SKM-1 (cell line): ENCODE results near the gene LAMTOR2.

ENCODE experiments used
- DNase-seq: peaks from one replicate; lab custom pipeline; 2025; ENCODE audit not compliant: unreplicated experiment; lab: John Stamatoyannopoulos, UW

Gene LAMTOR2

DNA sequence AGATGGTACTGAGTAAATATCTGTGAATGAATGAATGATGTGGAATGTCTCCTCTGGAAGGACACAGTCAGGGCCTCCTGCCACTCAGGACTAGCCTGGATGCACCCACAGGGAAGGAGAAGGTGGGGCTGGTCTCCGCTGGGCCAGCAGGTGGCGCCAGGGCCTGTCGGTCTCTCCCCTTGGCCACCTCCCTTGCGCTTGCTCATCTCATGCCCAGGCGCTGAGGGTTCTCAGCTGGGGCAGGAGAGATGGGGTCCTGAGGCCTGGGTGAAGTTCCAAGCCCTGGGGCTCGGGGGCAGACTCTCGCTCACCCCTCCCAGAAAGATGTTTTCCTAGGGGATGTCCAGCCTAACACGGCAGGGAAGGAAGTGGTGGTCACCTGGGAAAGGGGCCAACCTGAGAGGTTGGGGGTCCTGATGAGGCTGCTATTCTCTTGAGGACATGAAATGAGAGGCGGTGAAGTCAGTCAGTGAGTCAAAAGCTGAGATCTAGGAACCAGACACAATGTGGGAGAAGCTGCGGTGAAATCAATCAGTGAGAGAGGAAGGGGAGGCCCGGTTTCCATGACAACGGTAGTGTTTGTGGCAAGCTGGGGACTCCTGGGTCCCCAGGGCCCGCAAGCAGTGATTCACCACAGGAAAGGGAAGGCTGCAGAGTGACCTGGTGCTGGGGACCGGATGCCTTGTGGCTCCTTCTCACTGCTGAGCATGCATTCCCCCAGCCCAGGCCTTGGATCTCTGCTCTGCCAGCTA lies 42.2 kb downstream of the LAMTOR2 start:
- DNase-seq, result peak; percentile 80

DNA sequence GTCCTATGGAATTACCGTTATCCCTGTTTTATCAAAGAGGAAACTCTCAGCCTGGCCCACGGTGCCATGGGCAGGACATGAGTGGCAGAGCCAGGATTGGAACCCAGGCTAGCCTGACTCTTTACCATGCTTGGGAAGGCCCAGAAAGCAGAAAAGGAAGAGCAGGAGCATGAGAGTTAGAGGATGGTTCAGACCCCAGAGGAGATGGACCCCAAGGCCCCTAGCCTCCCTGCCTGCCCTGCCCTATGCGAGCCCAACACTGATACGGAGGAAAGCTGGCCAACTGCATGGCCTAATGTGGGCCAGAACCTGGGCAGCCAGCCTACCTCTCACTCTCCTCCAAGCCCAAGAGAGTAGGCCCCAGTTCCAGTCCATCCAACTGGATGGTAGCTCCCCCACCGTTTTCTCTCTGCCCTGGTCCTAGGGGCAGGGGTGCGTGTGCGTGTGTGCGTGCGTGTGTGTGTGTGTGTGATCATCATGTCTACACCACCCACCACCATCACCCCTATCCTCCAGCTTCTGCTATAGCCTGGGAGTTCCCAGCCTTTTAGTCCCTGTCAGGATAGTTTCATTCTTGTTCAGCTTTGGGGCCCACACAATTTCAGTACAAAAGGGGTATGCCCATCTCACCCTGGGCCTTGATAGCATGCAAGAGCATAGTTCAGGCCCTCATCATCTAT lies 43.1 kb downstream of the LAMTOR2 start:
- no peak for DNase-seq

DNA sequence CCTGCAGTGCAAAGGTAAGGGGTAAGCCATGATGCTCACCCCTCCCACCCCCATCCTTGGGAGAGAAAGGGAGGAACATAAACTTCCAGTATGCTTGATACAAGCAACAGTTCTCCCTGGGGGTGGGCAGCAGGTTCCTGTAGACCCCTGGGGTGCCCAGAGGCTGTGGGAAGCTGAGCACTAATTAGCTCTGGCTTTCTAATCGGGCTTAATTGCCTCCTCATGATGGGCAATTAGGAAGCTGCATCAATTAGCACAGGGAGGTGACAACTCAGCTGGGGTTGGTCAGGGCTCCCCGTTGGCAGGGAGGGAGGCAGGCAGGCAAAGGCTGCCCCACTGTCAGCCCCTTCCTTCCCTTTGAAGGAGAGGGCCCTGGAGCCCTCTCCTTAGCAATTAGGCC lies 44.2 kb downstream of the LAMTOR2 start:
- no peak for DNase-seq

GRCh38 chr1:156099282-156099681 lies 44.7 kb downstream of the LAMTOR2 start:
- DNase-seq, result no peak

GRCh38 chr1:156100205-156100995 lies 45.8 kb downstream of the LAMTOR2 start:
- no peak for DNase-seq

DNA sequence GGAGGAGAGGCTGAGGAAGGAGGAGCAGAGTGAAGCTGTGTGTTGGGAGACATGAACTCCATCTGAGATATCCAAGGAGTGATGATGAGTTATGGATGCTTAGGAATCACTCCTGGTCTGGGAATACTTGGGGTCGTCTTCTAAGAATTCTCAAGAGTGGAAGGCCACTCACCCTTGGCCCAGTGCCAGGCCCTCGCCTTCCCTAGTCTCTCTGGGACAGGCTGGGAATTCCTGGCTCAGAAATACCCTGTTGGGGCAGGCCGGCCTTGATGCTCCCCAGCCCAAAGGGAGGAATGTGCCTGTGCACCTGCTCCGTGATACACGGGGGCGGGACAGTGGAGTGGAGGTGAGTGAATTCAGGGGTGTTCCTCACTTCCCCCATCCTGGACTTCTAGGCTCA lies 47.3 kb downstream of the LAMTOR2 start:
- DNase-seq, result no peak

DNA sequence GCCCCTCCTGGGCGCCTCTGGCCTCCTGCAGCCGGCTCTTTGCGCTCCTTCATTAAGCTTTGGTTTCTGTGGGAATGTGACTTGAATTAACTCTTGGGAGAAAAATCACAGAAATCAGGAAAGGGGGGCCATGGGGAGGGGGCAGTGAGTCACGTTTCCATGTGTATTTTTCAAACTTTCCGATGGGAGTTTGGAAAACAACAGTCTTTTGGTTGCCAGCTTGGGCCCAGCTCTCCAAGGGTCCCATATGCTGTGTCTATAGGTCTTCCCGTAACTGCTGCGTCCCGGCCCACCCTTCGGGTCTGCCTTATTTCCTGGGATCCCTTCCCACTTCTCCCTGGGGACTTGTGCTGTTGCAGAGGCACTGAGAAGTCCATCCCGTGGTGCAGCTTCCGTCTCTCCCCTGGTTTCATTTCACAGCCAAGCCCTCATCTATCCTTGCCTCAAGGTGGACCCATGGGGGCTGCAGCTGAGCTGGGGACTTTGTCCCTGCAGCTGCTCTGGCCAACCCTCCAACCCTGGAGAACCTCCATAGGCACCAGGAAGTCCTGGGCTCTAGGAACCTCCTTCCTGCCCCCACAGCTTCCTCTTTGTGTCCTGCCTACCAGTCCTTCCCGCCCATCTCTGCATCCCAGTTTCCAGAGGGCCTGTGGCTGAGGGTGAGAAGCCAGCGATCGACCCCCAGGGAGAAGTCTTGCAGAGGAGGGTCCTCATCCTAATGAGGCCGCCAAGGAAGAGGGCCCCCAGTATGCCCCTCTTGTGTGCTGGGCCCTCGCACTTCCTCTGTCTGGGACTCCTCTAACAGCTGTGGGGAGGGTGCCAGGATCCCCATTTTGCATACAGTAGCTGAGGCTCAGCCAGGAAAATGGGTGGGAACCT lies 48.3 kb downstream of the LAMTOR2 start:
- DNase-seq, result peak; percentile 31

DNA sequence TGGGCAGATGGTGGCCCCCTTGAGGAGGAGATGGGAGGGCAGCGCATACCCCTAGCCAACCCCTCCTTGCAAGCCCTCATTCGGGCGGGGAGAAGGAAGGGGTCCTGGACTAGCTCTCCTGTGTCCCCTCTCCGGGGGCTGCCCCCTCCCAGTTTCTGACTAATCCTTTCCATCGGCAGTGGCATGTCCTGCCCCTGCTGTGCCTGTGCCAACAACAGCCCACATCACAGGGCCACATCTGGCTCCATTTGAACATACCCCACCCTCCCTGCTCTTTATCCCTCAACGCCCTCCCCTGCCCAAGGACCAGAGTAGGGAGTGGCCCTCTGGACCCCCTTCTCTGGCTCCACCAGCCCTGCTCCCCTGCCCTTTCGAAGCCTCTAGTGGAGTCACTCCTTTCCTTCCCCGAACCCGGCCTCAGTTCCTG lies 49.0 kb downstream of the LAMTOR2 start:
- no peak for DNase-seq

DNA sequence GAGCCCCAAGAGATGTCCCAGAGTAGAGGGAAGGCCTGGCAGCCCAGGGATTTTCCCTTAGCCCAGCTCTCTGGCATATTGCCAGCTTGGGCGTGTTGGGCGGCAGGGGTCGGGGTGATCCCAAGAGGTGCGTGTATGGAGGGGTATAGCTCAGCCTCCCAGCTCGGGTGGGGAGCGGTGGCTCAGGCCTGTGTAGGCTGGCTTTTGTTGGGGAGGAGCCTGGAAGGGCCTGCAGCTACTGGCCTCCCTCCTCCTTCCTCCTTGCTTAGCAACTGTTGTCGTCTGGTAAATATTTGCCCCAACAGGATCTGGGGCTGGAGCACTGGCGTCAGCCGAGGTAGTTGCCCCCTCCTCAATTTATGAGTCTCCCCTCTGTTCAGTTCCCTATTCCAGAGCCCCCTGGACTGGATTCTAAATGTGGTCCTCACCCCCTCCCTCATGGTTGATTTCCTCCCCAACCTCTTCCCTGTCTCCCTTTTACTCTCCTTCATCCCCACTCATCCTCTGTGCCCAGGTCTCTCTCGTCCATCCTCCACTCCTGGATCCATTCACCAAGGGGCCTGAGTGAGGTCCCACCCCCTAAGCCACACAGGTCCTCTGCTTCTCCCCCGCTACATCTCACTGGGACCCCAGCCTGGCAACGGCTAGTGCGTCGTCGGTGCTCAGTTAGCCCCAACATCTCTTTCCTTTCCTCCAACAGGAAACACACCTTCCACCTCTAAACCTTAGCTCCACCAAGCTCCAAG lies 49.7 kb downstream of the LAMTOR2 start:
- DNase-seq, result no peak

- no peak for DNase-seq
Observed at GRCh38 chr1:156104861-156105832, 50.6 kb downstream of the LAMTOR2 start.

GRCh38 chr1:156106624-156107488 lies 52.3 kb downstream of the LAMTOR2 start:
- no peak for DNase-seq

DNA sequence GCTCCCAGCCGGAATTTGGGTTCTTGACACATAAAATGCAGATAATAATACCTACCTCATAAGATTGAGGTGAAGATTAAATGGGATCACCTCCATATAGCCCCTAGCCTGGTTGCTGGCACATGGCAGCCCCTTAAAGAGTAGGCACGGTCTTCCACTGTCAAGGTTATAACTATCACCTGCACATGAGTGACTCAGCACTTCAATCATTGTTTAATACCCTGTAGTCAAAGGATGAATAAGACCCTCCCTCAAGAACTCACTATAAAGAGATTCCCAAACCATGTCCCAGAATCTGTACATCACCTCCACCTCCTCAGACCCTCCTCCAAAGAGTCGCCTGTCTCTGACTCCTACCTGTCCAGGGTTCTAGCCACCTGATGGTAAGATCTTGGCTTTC lies 53.5 kb downstream of the LAMTOR2 start:
- no peak for DNase-seq
